GM12878 (cell line): Measurements from ENCODE around the gene MAST4. TPM values are rescaled to one million over a fixed set of nuclear protein-coding genes. Genes with fewer than 3 reads are reported as not detected.

ENCODE experiments used
- ATAC-seq: fragments of 200-7000 bp; cut with Tn5 transposase; 3 replicates; pipeline ENCODE4 v1.9.1; 2020; ENCODE audit warnings: mild to moderate bottlenecking, moderate library complexity
- BruUV-seq: library from RNA; stranded (reverse); fragments of 400-500 nt; replicated peaks from 2 replicates; lab custom pipeline; 2021; lab: Mats Ljungman, UMichigan
- CTCF ChIA-PET: fragments of 300-600 bp; sonication (Branson Sonifier 250); formaldehyde crosslinking; extraction: SDS; loops from one replicate; lab custom pipeline; 2021; ENCODE audit warnings: inconsistent platforms; lab: Yijun Ruan, JAX
- POLR2A ChIA-PET: fragments of 350-600 bp; formaldehyde crosslinking; extraction: SDS; loops from one replicate; lab custom pipeline; 2021; ENCODE audit warnings: inconsistent platforms; lab: Charles Lee
- RAD21 ChIA-PET: fragments of 300-600 bp; sonication (Branson Sonifier 250); formaldehyde crosslinking; loops from one replicate; lab custom pipeline; 2023; ENCODE audit warnings: antibody characterized with exemption; ENCODE audit not compliant: unreplicated experiment; lab: Charles Lee
- SMC1A ChIA-PET: fragments of 300-600 bp; sonication (Branson Sonifier 250); formaldehyde crosslinking; loops from one replicate; lab custom pipeline; 2023; ENCODE audit not compliant: unreplicated experiment, uncharacterized antibody; lab: Charles Lee
- DNase-seq: peaks from one replicate; pipeline ENCODE4 v3.0.0-alpha.2; 2011; ENCODE audit warnings: low read depth, low spot score
- FAIRE-seq: peaks from 3 replicates; lab custom pipeline; 2011; peaks lifted over from hg19 to GRCh38; lab: Jason Lieb, UNC
- H2AFZ ChIP-seq: 2 replicates; pipeline ENCODE4 v1.6.0; 2011; ENCODE audit warnings: low read depth, low read length, control low read depth; ENCODE audit not compliant: control insufficient read depth
- H3K27ac ChIP-seq: 2 replicates; pipeline ENCODE4 v1.5.1; 2011; ENCODE audit warnings: control low read depth; ENCODE audit not compliant: control insufficient read depth, insufficient read depth
- H3K27me3 ChIP-seq, 2 experiments: replicated peaks in 1 of 2; 2 replicates each; pipeline versions ENCODE4 v1.6.0 to v1.6.1; 2011; ENCODE audit warnings: low read length in 1 of 2; ENCODE audit not compliant: control insufficient read depth in 2 of 2, insufficient read depth in 2 of 2
- H3K36me3 ChIP-seq, 2 experiments: 2 replicates each; pipeline ENCODE4 v1.5.1; 2011; ENCODE audit warnings: low read length in 1 of 2; ENCODE audit not compliant: control insufficient read depth in 2 of 2, insufficient read depth in 2 of 2
- H3K4me1 ChIP-seq: 2 replicates; pipeline ENCODE4 v1.6.1; 2011; ENCODE audit warnings: mild to moderate bottlenecking, low read length, moderate library complexity, mixed read lengths; ENCODE audit not compliant: control insufficient read depth, insufficient read depth
- H3K4me2 ChIP-seq: 2 replicates; pipeline ENCODE4 v1.6.0; 2011; ENCODE audit warnings: control low read depth; ENCODE audit not compliant: control insufficient read depth, insufficient read depth
- H3K4me3 ChIP-seq: fragments of 200-600 bp; sonication (generic); 2 replicates; pipeline ENCODE4 v1.5.1; 2016
- H3K79me2 ChIP-seq: 2 replicates; pipeline ENCODE4 v1.6.0; 2011; ENCODE audit warnings: low read length; ENCODE audit not compliant: control insufficient read depth, insufficient read depth
- H3K9ac ChIP-seq: 2 replicates; pipeline ENCODE4 v1.8.0; 2011; ENCODE audit warnings: low read length, control low read depth, mixed read lengths; ENCODE audit not compliant: control insufficient read depth, insufficient read depth
- H3K9me3 ChIP-seq: replicated peaks from 3 replicates; pipeline ENCODE4 v1.5.1; 2011; ENCODE audit warnings: mild to moderate bottlenecking, low read length; ENCODE audit not compliant: control insufficient read depth, insufficient read depth
- H4K20me1 ChIP-seq: 2 replicates; pipeline ENCODE4 v1.6.0; 2011; ENCODE audit not compliant: control insufficient read depth, insufficient read depth
- BRCA1 ChIP-seq: IDR thresholded peaks from 2 replicates; pipeline ENCODE4 v1.6.1; 2011; ENCODE audit warnings: low read depth, low read length, improper control_type of control experiment
- CBFB ChIP-seq: IDR thresholded peaks from 2 replicates; pipeline ENCODE4 v1.6.1; 2016; ENCODE audit warnings: antibody characterized with exemption, low read depth
- EP300 ChIP-seq, 2 experiments: fragments of 150-350 bp in 1 of 2; IDR thresholded peaks; 2 replicates each; pipeline ENCODE4 v1.6.1; 2011 to 2012; ENCODE audit warnings: low read depth in 2 of 2, low read length in 2 of 2, borderline replicate concordance in 1 of 2, improper control_type of control experiment in 1 of 2, inconsistent platforms in 1 of 2; ENCODE audit not compliant: control insufficient read depth in 1 of 2
- FOS ChIP-seq: IDR thresholded peaks from 3 replicates; pipeline ENCODE4 v1.6.1; 2011; ENCODE audit warnings: borderline replicate concordance; ENCODE audit not compliant: insufficient read length; ENCODE audit errors: extremely low read depth
- IRF3 ChIP-seq: fragments of 450-650 bp; IDR thresholded peaks from 2 replicates; pipeline ENCODE4 v1.6.1; 2014; ENCODE audit warnings: mild to moderate bottlenecking
- IRF5 ChIP-seq: fragments of 450-650 bp; IDR thresholded peaks from 2 replicates; pipeline ENCODE4 v1.6.1; 2017; ENCODE audit warnings: borderline replicate concordance
- JUNB ChIP-seq: IDR thresholded peaks from 2 replicates; pipeline ENCODE4 v1.6.1; 2016; ENCODE audit warnings: antibody characterized with exemption, mild to moderate bottlenecking
- KLF5 ChIP-seq: fragments of 450-650 bp; IDR thresholded peaks from 2 replicates; pipeline ENCODE4 v1.6.1; 2014; ENCODE audit warnings: mild to moderate bottlenecking; ENCODE audit not compliant: partially characterized antibody
- LARP7 ChIP-seq: fragments of 450-650 bp; IDR thresholded peaks from 2 replicates; pipeline ENCODE4 v1.6.1; 2017; ENCODE audit warnings: mild to moderate bottlenecking
- RUNX3 ChIP-seq: IDR thresholded peaks from 2 replicates; pipeline ENCODE4 v1.6.1; 2012; ENCODE audit warnings: low read length, inconsistent platforms
- SIN3A ChIP-seq: IDR thresholded peaks from 2 replicates; pipeline ENCODE4 v1.6.1; 2012; ENCODE audit warnings: low read depth, low read length, improper control_type of control experiment
- SMARCA5 ChIP-seq: fragments of 450-650 bp; IDR thresholded peaks from 2 replicates; pipeline ENCODE4 v1.6.1; 2017; ENCODE audit warnings: mild to moderate bottlenecking
- SREBF2 ChIP-seq: IDR thresholded peaks from 2 replicates; pipeline ENCODE4 v1.6.1; 2012; ENCODE audit warnings: mild to moderate bottlenecking, low read length
- TCF12 ChIP-seq: IDR thresholded peaks from 2 replicates; pipeline ENCODE4 v1.6.1; 2011; ENCODE audit warnings: low read depth, mild to moderate bottlenecking, low read length
- ZNF24 ChIP-seq: fragments of 450-650 bp; IDR thresholded peaks from 2 replicates; pipeline ENCODE4 v1.6.1; 2017; ENCODE audit warnings: antibody characterized with exemption, mild to moderate bottlenecking
- WGBS: methylation state at CpG from one replicate; pipeline ENCODE4 v1.1.6; 2016; ENCODE audit warnings: low lambda C conversion rate; ENCODE audit not compliant: insufficient replicate concordance, insufficient coverage; ENCODE audit errors: missing lambda C conversion rate; 5-methylcytosine and 5-hydroxymethylcytosine counted together
- in situ Hi-C: fragments of 300-500 bp; cut with MboI; formaldehyde crosslinking; loops from 9 replicates; pipeline ENCODE4 v1.14.3; 2018; ENCODE audit warnings: mixed read lengths
- intact Hi-C: fragments of 100-400 bp; cut with micrococcal nuclease; formaldehyde crosslinking; loops from one replicate; pipeline ENCODE4 v1.14.2; 2022; ENCODE audit not compliant: unreplicated experiment
- polyA plus RNA-seq, 11 experiments: library from polyadenylated mRNA; depleted of rRNA in 4 of 11; unstranded in 6 of 11; stranded (reverse) in 5 of 11; fragments of >200 nt; fragmentation: Nextera tagmentation in 4 of 11; fragmentation: Illumina TruSeq in 1 of 11; extraction: Ambion mirVana in 4 of 11; extraction: Trizol in 1 of 11; gene quantifications; 1 replicate in 1 of 11; 2 replicates in 10 of 11; pipeline versions ENCODE4 v1.2.1 to v1.2.3, GENCODE V29; 2011 to 2016; ENCODE audit warnings: inconsistent platforms in 2 of 11, missing spikeins in 2 of 11, low read depth in 1 of 11
- total RNA-seq, 4 experiments: library from RNA; depleted of rRNA in 3 of 4; stranded (reverse); fragments of >200 nt in 3 of 4; fragmentation: Illumina TruSeq in 1 of 4; extraction: Trizol in 1 of 4; gene quantifications; 2 replicates each; pipeline versions ENCODE4 v1.2.1 to v1.2.3, GENCODE V29; 2013 to 2021

MAST4 gene
- total and polyA plus RNA-seq, 10 of the 15 experiments (the other 5 are each of a cell fraction or from before 2014, with no cell fraction given), result 0.02 to 1.6 (median 0.29) TPM; not detected in 1

- ChIA-PET RAD21 (no interaction called here), CTCF (no interaction called here), SMC1A (no interaction called here), POLR2A (no interaction called here)
- Histone ChIP-seq H3K9me3 (no peaks in the 10 kb centered on the region), H3K4me3 (no peak overlapping the region), H3K27me3 (no peaks in the 10 kb centered on the region), H3K36me3 (no peaks in the 10 kb centered on the region), H3K27ac (no peak overlapping the region), H3K79me2 (no peaks in the 10 kb centered on the region), H3K9ac (no peak overlapping the region), H3K4me1 (no peaks in the 10 kb centered on the region), H3K4me2 (no peak overlapping the region), H4K20me1 (no peaks in the 10 kb centered on the region), H2AFZ (no peak overlapping the region)
- TF ChIP-seq RUNX3, result 0 out of 2 replicates have a peak, but pooled peaks have one; percentile 6
- no peak for TF ChIP-seq TCF12
- no peak for TF ChIP-seq IRF3
- no peak for TF ChIP-seq CBFB
- ATAC-seq (no peak), DNase-seq (no peak), FAIRE-seq (no peak)
- in situ Hi-C loops (no loop called here), intact Hi-C loops (no loop called here)
- 29% methylated on average over 1 of the region's 1 CpG for WGBS
- no TSS peak for BruUV-seq
These were observed 64.2 kb downstream of the MAST4 start for GRCh38 chr5:66660396-66660795.

- FAIRE-seq (no peak), ATAC-seq (no peak), DNase-seq (no peak)
- in situ Hi-C loops, result no loop called here
- SMC1A ChIA-PET, result interaction anchor here (1.2 kb wide), 1 partner anchor 73 kb away, joined by 3 read pairs; no protein-coding TSS in a partner anchor
- no peak for TF ChIP-seq FOS
- no peak for TF ChIP-seq SIN3A
- TF ChIP-seq SMARCA5, result no peak
- TF ChIP-seq JUNB, result no peak
- TF ChIP-seq IRF5, result no peak
- TF ChIP-seq EP300 (IDR thresholded peaks at IDR 0.05; ENCODE audit: borderline replicate concordance in 1 of 2, control insufficient read depth in 1 of 2, low read depth in 2 of 2, low read length in 2 of 2), result no peak
- TF ChIP-seq BRCA1, result no peak
- TF ChIP-seq LARP7, result no peak
- no peak for TF ChIP-seq SREBF2
- TF ChIP-seq ZNF24, result no peak
- TF ChIP-seq KLF5, result no peak
- Histone ChIP-seq H2AFZ (no peak overlapping the region), H4K20me1 (no peaks in the 10 kb centered on the region), H3K9me3 (no peaks in the 10 kb centered on the region), H3K4me1 (no peaks in the 10 kb centered on the region), H3K27me3 (no peaks in the 10 kb centered on the region), H3K36me3 (no peaks in the 10 kb centered on the region), H3K27ac (no peak overlapping the region), H3K4me2 (no peak overlapping the region), H3K4me3 (no peak overlapping the region), H3K79me2 (no peaks in the 10 kb centered on the region), H3K9ac (no peak overlapping the region)
- POLR2A ChIA-PET, result no interaction called here
- CTCF ChIA-PET, result no interaction called here
- no TSS peak for BruUV-seq
- WGBS, result 50% methylated on average over 3 of the region's 3 CpGs
- RAD21 ChIA-PET, result no interaction called here
- intact Hi-C loops, result no loop called here
These were observed 65.0 kb downstream of the MAST4 start for GRCh38 chr5:66661149-66661548.
